Lower lobe of right lung (tissue), 2 donors: ENCODE data around the gene SYNE2. TPM values are rescaled to one million over a fixed set of nuclear protein-coding genes. Genes with fewer than 3 reads are reported as not detected.
"Not testable (repeated sequence)": the region's sequence is repeated elsewhere in the genome, so short reads cannot be mapped to it uniquely, and the experiment has no call there.

Experiments
- ATAC-seq, 2 donors: fragments of 200-7000 bp; cut with Tn5 transposase; one replicate each; pipeline ENCODE4 v1.9.1; 2020 to 2022; ENCODE audit warnings: mild to moderate bottlenecking in 2 of 2, moderate library complexity in 2 of 2
- DNase-seq: peaks from one replicate; pipeline ENCODE4 v3.0.0-alpha.2; 2020
- H3K27ac ChIP-seq: fragments of 200-600 bp; one replicate; pipeline ENCODE4 v1.8.0; 2022
- H3K27me3 ChIP-seq: fragments of 200-600 bp; one replicate; pipeline ENCODE4 v1.8.0; 2022; ENCODE audit warnings: low read depth
- H3K36me3 ChIP-seq: fragments of 200-600 bp; one replicate; pipeline ENCODE4 v1.8.0; 2022; ENCODE audit warnings: mild to moderate bottlenecking
- H3K4me1 ChIP-seq: fragments of 200-600 bp; one replicate; pipeline ENCODE4 v1.8.0; 2022
- H3K4me3 ChIP-seq: fragments of 200-600 bp; one replicate; pipeline ENCODE4 v1.8.0; 2022; ENCODE audit warnings: mild to moderate bottlenecking
- H3K9me3 ChIP-seq: fragments of 200-600 bp; one replicate; pipeline ENCODE4 v1.8.0; 2022
- intact Hi-C: fragments of 100-400 bp; cut with DNase I; formaldehyde crosslinking; loops from one replicate; pipeline ENCODE4 v1.11.0; 2022
- total RNA-seq: library from RNA; stranded (reverse); fragmentation: NEBNext Ultra II Directional; extraction: Animal tissue kit (Norgen Biotek cat#: 25700); gene quantifications from one replicate; pipeline ENCODE4 v1.2.1, GENCODE V29; 2021
- TF ChIP-seq, protein P1 (sequence below): fragments of 200-600 bp; IDR thresholded peaks from one replicate; pipeline ENCODE4 v1.8.0; 2022; ENCODE audit warnings: antibody characterized with exemption, mild to moderate bottlenecking
- donor health status: DM: no; HTN: yes; CAD: no; lungs with severe emphysema.

SYNE2 gene
- total RNA-seq, 1 donor from 2014 or later: 129 TPM

- Histone ChIP-seq H3K4me1 (no peaks in the 10 kb centered on the region), H3K27me3 (no peaks in the 10 kb centered on the region), H3K27ac (no peak overlapping the region), H3K4me3 (no peak overlapping the region), H3K36me3 (peaks cover 63% of the 10 kb centered on the region), H3K9me3 (no peaks in the 10 kb centered on the region)
- DNase-seq (no peak), ATAC-seq (no peak)
- TF ChIP-seq, protein P1, sequence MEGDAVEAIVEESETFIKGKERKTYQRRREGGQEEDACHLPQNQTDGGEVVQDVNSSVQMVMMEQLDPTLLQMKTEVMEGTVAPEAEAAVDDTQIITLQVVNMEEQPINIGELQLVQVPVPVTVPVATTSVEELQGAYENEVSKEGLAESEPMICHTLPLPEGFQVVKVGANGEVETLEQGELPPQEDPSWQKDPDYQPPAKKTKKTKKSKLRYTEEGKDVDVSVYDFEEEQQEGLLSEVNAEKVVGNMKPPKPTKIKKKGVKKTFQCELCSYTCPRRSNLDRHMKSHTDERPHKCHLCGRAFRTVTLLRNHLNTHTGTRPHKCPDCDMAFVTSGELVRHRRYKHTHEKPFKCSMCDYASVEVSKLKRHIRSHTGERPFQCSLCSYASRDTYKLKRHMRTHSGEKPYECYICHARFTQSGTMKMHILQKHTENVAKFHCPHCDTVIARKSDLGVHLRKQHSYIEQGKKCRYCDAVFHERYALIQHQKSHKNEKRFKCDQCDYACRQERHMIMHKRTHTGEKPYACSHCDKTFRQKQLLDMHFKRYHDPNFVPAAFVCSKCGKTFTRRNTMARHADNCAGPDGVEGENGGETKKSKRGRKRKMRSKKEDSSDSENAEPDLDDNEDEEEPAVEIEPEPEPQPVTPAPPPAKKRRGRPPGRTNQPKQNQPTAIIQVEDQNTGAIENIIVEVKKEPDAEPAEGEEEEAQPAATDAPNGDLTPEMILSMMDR: no peak
- intact Hi-C loops: no loop called here
These were observed 262.0 kb downstream of the SYNE2 start for GRCh38 chr14:64114796-64115195.

GRCh38 chr14:64115401-64115800, 262.6 kb downstream of the SYNE2 start:
- DNase-seq: no peak
- H3K36me3 ChIP-seq: peaks cover 68% of the 10 kb centered on the region
- ATAC-seq: no peak
- H3K27ac ChIP-seq: no peak overlapping the region
- H3K27me3 ChIP-seq: no peaks in the 10 kb centered on the region
- no peak overlapping the region for H3K4me3 ChIP-seq
- TF ChIP-seq, protein P1: no peak
- no peaks in the 10 kb centered on the region for H3K9me3 ChIP-seq
- H3K4me1 ChIP-seq: no peaks in the 10 kb centered on the region
- intact Hi-C loops: no loop called here

DNA sequence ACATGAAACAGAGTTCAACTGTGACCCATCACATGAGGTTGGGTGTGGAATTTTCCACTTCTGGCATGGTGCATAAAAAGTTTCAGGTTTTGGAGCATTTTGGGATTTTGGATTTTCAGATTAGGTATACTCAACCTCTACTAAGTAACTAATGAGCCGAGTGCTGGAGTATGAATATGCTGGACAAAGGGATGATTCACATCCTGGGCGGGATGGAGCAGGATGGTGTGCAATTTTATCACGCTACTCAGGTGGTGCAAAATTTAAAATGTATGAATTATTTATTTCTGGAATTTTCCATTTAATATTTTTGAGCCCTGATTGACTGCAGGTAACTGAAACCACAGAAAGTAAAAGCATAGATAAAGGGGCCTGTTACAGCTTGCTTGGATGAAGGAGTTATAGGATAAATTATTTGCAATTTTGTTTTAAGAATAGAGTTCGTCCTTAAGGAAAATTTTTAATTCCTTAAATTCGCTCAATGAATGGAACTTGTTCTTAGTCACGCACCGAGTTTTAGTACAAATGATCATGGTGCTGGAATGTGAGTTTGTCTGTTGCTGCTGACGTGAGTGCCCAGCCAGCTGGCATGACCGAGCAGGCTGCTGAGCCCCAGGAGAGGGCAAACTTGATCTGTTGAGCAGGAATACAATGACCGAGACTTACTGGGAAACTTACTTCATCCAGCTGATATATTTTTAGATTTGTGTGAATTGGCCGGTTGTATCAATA, 265.0 kb downstream of the SYNE2 start:
- Histone ChIP-seq H3K27me3 (no peaks in the 10 kb centered on the region), H3K4me1 (no peaks in the 10 kb centered on the region), H3K27ac (no peak overlapping the region), H3K36me3 (peaks cover 88% of the 10 kb centered on the region), H3K4me3 (no peak overlapping the region), H3K9me3 (no peaks in the 10 kb centered on the region)
- ATAC-seq: peak; percentile 57 to 90
- intact Hi-C loops: no loop called here
- no peak for DNase-seq
- TF ChIP-seq, protein P1: no peak

DNA sequence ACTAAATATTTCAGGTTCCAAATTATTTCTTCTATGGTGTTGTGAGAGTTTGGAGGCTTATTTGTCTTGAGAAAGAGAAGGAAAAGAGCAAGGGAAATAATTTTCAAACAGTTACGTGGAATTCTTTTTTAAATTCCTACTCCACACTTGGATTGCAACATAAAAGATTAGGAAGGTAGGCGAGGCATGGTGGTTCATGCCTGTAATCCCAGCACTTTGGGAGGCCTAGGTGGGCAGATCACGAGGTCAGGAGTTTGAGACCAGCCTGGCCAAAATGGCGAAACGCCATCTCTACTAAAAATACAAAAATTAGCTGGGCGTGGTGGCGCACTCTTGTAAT, 265.6 kb downstream of the SYNE2 start:
- DNase-seq, H3K4me3 ChIP-seq, H3K27ac ChIP-seq, H3K4me1 ChIP-seq, intact Hi-C loops, H3K9me3 ChIP-seq, H3K27me3 ChIP-seq, ATAC-seq: not testable (repeated sequence)
- peaks cover 88% of the 10 kb centered on the region for H3K36me3 ChIP-seq

DNA sequence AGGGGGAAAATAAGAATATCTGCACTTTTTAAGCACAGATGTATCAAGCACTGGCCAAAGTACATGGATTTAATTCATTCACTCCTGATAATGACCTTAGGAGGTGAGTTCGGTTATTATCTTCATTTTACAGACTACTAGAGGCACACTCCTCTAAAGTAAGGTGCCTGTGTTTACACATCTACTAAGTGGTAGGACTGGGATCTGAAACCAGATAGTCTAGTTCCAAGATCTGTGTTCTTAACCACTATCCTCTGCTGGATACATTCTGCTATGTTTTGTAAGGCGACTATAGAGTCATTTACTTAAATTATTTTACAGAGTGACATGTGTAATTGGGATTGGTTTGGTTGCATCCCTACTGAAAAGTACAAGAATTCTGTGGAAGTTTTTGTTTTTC, 266.1 kb downstream of the SYNE2 start:
- DNase-seq (no peak), ATAC-seq (peak; percentile 41 to 84)
- TF ChIP-seq, protein P1: no peak
- intact Hi-C loops: no loop called here
- peaks cover 85% of the 10 kb centered on the region for H3K36me3 ChIP-seq
- no peaks in the 10 kb centered on the region for H3K27me3 ChIP-seq
- no peak overlapping the region for H3K27ac ChIP-seq
- H3K4me3 ChIP-seq: no peak overlapping the region
- no peaks in the 10 kb centered on the region for H3K4me1 ChIP-seq
- H3K9me3 ChIP-seq: no peaks in the 10 kb centered on the region

DNA sequence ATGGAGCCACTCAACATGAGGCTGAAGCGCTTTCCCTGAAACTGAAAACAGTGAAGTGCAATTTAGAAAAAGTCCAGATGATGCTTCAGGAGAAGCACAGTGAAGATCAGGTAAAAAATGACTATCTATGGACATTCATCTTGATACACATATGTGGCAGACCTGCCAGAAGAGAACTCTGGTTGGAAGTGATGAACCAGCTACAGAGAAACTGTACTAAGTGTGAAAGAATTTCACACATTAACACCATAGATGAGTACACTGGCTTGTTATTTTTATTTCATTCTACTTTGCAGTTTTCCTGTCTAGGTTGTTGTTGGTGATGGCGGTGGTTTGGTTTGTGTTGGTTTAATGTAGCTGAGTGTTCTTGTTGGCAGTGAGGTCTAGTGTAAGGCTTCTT, 266.7 kb downstream of the SYNE2 start:
- Histone ChIP-seq H3K27ac (no peak overlapping the region), H3K4me1 (no peaks in the 10 kb centered on the region), H3K9me3 (no peaks in the 10 kb centered on the region), H3K36me3 (peaks cover 85% of the 10 kb centered on the region), H3K4me3 (no peak overlapping the region), H3K27me3 (no peaks in the 10 kb centered on the region)
- ATAC-seq (no peak), DNase-seq (no peak)
- intact Hi-C loops: no loop called here
- TF ChIP-seq, protein P1: no peak
